DND-41 (cell line): Measurements from ENCODE around the gene HLTF.

Source experiments
- EZH2 ChIP-seq: IDR thresholded peaks from 3 replicates; pipeline ENCODE4 v1.6.1; 2012; ENCODE audit warnings: borderline replicate concordance, low read depth, mild to moderate bottlenecking, moderate library complexity, low read length, inconsistent platforms; ENCODE audit not compliant: severe bottlenecking
- TF ChIP-seq, protein P1 (sequence below): IDR thresholded peaks from 2 replicates; pipeline ENCODE4 v1.5.1; 2012; ENCODE audit warnings: borderline replicate concordance, low read length, moderate library complexity, mild to moderate bottlenecking; ENCODE audit not compliant: poor library complexity, severe bottlenecking; ENCODE audit errors: extremely low read depth

- TF ChIP-seq, protein P1, sequence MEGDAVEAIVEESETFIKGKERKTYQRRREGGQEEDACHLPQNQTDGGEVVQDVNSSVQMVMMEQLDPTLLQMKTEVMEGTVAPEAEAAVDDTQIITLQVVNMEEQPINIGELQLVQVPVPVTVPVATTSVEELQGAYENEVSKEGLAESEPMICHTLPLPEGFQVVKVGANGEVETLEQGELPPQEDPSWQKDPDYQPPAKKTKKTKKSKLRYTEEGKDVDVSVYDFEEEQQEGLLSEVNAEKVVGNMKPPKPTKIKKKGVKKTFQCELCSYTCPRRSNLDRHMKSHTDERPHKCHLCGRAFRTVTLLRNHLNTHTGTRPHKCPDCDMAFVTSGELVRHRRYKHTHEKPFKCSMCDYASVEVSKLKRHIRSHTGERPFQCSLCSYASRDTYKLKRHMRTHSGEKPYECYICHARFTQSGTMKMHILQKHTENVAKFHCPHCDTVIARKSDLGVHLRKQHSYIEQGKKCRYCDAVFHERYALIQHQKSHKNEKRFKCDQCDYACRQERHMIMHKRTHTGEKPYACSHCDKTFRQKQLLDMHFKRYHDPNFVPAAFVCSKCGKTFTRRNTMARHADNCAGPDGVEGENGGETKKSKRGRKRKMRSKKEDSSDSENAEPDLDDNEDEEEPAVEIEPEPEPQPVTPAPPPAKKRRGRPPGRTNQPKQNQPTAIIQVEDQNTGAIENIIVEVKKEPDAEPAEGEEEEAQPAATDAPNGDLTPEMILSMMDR, result no peak
- no peak for TF ChIP-seq EZH2
Measured at GRCh38 chr3:149058198-149058597, 28.1 kb downstream of the HLTF start.
